Medulla oblongata (tissue), 1 donor: ENCODE results near the gene PTMA.
A peak's percentile ranks its signal among the peaks of the same experiment; 100 is the strongest.
"Not testable (repeated sequence)": the region's sequence is repeated elsewhere in the genome, so short reads cannot be mapped to it uniquely, and the experiment has no call there.

Source experiments
- DNase-seq: peaks from one replicate; pipeline ENCODE4 v3.0.0-alpha.2; 2015; ENCODE audit errors: extremely low spot score

Gene PTMA

DNA sequence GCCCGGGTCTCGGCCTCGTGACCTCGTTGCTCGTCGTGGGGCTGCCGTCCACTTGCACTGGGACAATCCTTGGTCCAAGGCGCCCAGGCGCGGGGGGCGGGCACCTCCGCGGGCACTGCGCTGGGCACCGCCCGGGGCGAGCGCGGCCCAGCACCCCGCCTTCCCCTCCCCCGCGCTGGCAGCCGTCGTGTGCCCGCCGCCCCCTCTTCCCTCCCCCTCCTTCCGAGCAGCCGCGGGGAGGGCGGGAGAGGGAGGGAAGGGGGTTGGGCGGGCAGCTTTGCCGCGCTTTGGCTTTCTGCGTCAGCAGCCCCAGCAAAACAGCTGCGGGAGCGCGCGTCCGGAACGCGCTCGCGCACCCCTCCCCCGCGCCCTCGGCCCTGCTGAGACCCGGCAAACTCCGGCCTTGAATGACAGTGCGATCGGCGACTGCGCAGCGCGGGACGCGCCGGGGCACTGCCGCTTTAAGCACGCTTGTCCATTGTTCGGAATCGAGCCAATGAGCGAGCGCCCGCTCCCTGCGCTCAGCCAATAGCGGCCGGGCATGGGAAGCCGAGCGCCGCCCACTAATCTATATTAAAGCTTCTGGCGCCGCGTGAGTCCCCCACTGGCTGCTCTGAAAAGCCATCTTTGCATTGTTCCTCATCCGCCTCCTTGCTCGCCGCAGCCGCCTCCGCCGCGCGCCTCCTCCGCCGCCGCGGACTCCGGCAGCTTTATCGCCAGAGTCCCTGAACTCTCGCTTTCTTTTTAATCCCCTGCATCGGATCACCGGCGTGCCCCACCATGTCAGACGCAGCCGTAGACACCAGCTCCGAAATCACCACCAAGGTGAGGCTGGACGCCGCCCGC, at the start of gene PTMA:
Gene PTMA (plus strand): TSS at position 599 of the 846 bp plus-strand sequence. CDS start 182 bp downstream, at position 781.
- peak; percentile 100 for DNase-seq

DNA sequence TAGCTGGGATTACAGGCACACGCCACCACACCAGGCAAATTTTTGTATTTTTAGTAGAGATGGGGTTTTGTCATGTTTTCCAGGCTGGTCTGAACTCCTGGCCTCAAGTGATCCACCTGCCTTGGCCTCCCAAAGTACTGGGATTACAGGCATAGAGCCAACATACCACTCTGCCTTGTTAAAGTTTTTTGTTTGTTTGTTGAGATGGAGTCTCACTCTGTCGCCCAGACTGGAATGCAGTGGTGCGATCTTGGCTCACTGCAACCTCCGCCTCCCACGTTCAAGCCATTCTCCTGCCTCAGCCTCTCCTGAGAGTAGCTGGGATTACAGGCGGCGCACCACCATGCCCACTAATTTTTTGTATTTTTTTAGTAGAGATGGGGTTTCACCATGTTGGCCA, 48.3 kb upstream of the PTMA start:
- DNase-seq, result not testable (repeated sequence)

GRCh38 chr2:231660860-231661259, 47.5 kb upstream of the PTMA start:
- DNase-seq, result no peak

DNA sequence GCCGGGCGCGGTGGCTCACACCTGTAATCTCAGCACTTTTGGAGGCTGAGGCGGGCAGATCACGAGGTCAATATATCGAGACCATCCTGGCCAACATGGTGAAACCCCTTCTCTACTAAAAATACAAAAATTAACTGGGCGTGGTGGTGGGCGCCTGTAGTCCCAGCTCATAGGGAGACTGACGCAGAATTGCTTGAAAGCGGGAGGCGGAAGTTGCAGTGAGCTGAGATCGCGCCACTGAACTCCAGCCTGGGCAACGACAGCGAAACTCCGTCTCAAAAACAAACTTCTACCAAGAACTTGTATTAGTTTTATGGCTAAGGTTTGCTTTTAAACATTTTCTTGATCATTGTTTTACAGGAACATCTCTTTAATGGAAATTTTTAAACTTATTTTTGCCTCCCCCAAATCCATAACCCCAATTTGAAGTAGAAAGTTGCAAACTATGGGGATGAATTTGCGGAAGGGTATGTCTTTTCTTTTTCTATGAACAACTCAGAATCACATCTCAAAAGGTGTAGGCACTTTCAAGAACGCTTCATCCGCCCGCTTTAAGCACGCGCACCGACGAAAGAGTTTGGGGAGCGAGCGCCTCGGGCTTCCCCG, 46.8 kb upstream of the PTMA start:
- no peak for DNase-seq

- DNase-seq, result peak; percentile 96
Observed at GRCh38 chr2:231662028-231662810, 46.1 kb upstream of the PTMA start.

- DNase-seq, result peak; percentile 4
Observed at GRCh38 chr2:231662811-231663457, 45.4 kb upstream of the PTMA start.

GRCh38 chr2:231663458-231664212, 44.7 kb upstream of the PTMA start:
- no peak for DNase-seq

- DNase-seq, result no peak
Observed at GRCh38 chr2:231664727-231665126, 43.6 kb upstream of the PTMA start.

GRCh38 chr2:231665245-231666170, 42.8 kb upstream of the PTMA start:
- peak; percentile 13 for DNase-seq

DNA sequence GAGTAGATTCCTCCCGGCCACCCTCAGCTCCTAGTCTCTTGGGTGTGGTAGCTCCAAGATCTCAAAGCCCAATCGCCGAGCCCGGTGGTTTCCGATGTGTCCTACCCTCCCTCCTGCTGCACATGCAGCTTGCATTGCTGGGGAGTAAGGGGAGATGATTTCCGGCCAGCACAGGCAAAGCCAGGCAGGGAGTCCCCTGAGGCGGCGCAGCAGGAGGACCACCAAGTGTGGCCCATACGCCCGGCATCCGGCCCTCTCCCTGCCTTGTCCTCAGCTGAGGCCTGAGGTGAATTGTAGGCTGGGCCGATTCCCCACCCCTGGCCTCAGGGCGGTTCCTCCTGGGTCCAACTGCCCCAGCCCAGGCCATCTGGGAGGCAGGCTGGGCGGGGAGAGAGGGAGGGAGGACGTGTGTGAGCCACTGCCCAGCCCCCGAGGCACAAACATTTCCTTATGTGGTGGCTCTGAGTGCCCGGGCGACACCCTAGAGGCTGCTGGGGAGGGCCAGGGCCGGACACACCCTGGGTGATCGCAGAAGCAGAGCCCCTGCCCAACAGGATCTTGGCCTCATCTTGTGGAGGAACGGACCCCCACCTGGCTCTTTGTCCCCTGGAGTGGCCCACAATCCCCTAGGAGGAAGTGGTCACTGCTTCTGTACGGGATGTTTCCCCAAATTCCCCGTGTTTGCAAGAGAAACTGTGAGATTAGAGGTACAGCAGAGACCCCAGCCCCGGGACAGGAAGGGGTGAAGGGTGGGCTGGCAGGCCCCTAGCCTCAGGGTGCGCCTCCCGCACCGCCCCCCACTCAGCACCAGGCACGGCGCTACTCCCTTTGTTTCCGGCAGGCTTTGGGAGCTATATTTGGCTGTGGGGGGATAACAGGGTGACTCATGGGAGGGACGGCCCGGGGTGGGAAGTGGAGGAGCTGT, 41.9 kb upstream of the PTMA start:
- peak; percentile 96 for DNase-seq

- DNase-seq, result no peak
Observed at GRCh38 chr2:231667096-231667427, 41.3 kb upstream of the PTMA start.

DNA sequence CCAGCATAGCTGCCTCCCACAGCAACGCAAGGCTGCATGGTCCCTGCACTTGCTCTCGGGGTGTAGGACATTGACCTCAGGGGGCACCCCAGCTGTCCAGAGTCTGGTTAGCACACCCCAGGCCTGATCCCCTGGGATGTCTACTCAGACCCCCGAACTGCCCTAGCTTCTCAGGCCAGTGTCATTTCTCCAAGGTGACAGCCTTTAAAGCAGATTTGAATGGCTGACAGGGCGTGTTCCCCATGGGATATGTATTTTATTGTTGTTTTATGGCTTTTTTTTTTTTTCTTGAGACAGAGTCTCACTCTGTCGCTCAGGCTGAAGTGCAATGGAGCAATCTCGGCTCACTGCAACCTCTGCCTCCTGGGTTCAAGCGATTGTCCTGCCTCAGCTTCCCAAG, 40.8 kb upstream of the PTMA start:
- no peak for DNase-seq

GRCh38 chr2:231668981-231669380, 39.3 kb upstream of the PTMA start:
- no peak for DNase-seq

GRCh38 chr2:231671270-231672050, 36.9 kb upstream of the PTMA start:
- DNase-seq, result no peak

- DNase-seq, result no peak
Observed at GRCh38 chr2:231672617-231673347, 35.5 kb upstream of the PTMA start.

GRCh38 chr2:231673348-231673770, 35.0 kb upstream of the PTMA start:
- no peak for DNase-seq

- DNase-seq, result peak; percentile 83
Observed at GRCh38 chr2:231674587-231675338, 33.6 kb upstream of the PTMA start.
